ENCODE measurements around the gene ADAM33.
A peak's percentile ranks its signal among the peaks of the same experiment; 100 is the strongest.

Gene ADAM33

DNA sequence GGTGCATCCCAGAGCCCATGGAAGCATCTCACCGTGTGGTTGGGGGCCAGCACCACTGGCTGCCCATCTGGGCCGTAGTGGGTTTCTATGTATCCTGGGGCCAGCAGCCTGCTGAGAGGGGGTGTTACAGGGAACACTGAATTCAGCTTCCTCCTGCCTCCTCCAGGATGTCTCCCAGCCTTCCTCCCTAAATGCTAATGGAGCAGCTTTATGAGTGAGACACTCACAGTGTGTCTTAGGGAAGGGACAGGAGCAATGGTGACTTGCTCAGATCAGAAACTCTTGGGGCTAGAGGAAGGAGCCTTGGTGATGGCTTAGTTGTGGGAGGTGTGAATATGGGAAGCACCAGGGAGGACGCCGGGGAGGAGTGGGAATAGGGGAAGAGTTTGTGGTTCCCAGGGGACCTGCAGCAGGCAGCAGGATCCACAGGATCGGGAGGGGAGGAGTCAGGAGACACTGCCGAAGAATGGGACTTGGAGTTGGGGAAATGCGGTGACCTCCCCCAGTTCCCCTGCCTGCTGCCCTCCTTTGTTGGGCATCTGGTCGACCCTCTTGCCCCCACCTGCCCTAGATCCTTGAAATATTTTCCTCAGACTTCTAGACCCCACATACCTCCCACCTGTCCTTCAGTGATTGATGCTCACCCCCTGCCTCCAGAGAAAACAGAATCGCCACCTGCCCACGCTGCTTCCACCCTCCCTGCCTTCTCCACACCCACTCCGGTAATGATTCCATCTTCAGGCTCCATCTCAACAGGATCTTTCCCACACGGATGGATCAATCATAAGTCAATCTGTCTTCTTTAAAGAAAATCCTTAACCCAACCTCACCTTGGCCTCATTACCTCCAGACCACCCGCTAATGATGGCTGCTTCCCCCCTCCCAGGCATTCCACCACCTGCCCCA lies 6.6 kb downstream of the ADAM33 start:
- no peak for DNase-seq
- Mint-ChIP-seq H3K27ac (no peak overlapping the region), H3K36me3 (ENCODE audit: low read depth) (no peaks in the 10 kb centered on the region), H3K27me3 (ENCODE audit: low read depth, poor library complexity) (peaks cover 63% of the 10 kb centered on the region), H3K9me3 (no peaks in the 10 kb centered on the region), H3K4me1 (peaks cover 41% of the 10 kb centered on the region), H3K4me3 (peak overlapping the region; percentile 5)
- TF ChIP-seq, protein P1, sequence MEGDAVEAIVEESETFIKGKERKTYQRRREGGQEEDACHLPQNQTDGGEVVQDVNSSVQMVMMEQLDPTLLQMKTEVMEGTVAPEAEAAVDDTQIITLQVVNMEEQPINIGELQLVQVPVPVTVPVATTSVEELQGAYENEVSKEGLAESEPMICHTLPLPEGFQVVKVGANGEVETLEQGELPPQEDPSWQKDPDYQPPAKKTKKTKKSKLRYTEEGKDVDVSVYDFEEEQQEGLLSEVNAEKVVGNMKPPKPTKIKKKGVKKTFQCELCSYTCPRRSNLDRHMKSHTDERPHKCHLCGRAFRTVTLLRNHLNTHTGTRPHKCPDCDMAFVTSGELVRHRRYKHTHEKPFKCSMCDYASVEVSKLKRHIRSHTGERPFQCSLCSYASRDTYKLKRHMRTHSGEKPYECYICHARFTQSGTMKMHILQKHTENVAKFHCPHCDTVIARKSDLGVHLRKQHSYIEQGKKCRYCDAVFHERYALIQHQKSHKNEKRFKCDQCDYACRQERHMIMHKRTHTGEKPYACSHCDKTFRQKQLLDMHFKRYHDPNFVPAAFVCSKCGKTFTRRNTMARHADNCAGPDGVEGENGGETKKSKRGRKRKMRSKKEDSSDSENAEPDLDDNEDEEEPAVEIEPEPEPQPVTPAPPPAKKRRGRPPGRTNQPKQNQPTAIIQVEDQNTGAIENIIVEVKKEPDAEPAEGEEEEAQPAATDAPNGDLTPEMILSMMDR (IDR thresholded peaks at IDR 0.05): no peak

DNA sequence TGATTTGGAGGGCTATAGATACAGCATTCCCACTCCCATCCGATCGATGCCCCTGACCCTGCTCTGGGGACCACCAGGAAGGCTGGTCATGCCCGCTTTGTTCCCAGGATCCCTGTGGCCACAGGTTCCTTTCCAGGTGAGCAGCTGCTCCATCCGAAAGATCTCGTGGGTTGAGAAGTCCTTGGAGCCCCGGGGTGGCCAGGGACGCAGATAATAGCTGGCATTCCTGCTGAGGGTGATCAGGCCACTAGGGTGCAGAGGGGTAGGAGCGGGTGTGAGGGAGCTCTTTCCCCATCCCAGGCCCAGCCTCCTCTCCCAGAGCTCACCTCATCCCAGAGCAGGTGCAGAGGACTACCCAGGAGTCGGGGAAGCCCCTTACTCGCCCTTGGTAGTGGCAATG lies 7.4 kb downstream of the ADAM33 start:
- Mint-ChIP-seq H3K27me3 (ENCODE audit: low read depth, poor library complexity) (peaks cover 63% of the 10 kb centered on the region), H3K4me3 (no peak overlapping the region), H3K9me3 (no peaks in the 10 kb centered on the region), H3K36me3 (ENCODE audit: low read depth) (no peaks in the 10 kb centered on the region), H3K4me1 (peaks cover 41% of the 10 kb centered on the region), H3K27ac (no peak overlapping the region)
- TF ChIP-seq, protein P1 (IDR thresholded peaks at IDR 0.05): no peak
- no peak for DNase-seq

DNA sequence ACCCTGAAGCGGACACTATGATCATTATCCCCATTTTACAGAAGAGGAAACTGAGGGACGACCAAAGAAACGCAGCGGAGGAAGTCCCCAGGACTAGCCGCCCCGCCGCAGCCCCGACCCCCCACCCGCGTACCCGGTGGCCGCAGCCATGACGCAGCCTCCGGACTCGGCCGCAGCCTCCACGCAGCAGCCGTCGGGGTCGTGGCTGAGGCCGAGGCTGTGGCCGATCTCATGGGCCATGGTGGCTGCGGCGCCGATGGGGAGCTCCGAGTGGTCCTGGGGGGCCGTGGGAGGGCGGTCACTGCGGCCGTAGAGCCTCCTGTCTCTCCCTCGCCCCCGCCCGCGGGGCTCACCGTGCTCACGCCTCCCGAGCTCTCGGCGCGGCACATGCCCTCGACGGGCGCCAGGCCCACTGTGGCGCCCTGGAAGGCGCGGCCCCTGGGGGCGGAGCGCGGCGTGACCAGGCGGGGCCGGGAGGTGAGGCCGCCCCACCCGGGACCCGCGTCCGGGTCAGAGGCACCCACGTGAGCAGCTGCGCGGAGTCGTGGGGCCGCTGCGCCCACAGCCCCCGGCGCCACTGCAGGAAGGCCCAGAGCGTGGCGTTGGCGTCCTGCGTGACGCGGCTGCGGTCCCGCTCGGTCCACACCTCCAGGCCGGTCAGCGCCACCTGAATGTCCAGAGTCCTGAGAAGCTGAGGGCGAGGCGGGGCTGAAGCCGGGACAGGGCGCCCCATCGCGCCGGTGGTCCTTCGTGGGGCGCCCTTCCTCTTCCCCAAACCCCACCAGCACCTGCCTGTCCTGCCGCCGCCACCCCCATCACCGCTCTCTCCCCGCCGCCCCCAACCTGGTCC lies 8.4 kb downstream of the ADAM33 start:
- TF ChIP-seq, protein P1 (IDR thresholded peaks at IDR 0.05): no peak
- no peak overlapping the region for H3K4me3 Mint-ChIP-seq
- DNase-seq: no peak
- H3K36me3 Mint-ChIP-seq (ENCODE audit: low read depth): no peaks in the 10 kb centered on the region
- peaks cover 68% of the 10 kb centered on the region for H3K27me3 Mint-ChIP-seq (ENCODE audit: low read depth, poor library complexity)
- H3K9me3 Mint-ChIP-seq: no peaks in the 10 kb centered on the region
- no peak overlapping the region for H3K27ac Mint-ChIP-seq
- H3K4me1 Mint-ChIP-seq: peaks cover 41% of the 10 kb centered on the region

DNA sequence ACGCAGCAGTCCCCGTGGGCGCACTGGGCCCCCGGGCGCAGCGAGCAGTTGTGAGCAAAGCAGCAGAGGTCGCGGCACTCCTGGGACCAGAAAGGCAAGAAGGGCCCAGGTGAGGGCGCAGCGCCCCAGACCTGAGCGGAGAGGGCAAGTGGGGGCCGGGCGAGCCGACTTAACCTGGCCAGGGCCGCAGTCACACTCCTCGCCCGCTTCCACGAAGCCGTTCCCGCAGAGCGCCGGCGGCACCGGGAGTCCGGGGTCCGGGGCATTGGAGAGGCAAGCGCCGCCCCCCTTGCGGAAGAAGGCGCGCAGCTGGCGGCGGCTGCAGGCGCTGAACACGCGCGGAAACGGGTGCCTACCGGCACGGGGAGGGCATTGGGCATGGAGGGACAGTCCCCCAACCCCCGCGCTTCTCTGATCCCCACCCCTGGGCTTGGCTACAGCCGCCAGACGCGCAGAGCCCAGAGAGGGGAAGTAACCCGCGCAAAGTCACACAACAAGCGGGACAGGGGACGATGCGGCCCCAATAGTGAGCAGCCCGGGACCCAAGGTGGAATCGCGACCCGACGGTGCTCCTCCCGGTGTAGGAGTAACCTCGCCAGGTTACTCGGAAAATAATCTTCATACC lies 9.2 kb downstream of the ADAM33 start:
- Mint-ChIP-seq H3K27me3 (ENCODE audit: low read depth, poor library complexity) (peaks cover 67% of the 10 kb centered on the region), H3K4me3 (peak overlapping the region; percentile 34), H3K9me3 (no peaks in the 10 kb centered on the region), H3K36me3 (ENCODE audit: low read depth) (no peaks in the 10 kb centered on the region), H3K4me1 (peaks cover 40% of the 10 kb centered on the region), H3K27ac (no peak overlapping the region)
- DNase-seq: no peak
- TF ChIP-seq, protein P1 (IDR thresholded peaks at IDR 0.05): no peak

DNA sequence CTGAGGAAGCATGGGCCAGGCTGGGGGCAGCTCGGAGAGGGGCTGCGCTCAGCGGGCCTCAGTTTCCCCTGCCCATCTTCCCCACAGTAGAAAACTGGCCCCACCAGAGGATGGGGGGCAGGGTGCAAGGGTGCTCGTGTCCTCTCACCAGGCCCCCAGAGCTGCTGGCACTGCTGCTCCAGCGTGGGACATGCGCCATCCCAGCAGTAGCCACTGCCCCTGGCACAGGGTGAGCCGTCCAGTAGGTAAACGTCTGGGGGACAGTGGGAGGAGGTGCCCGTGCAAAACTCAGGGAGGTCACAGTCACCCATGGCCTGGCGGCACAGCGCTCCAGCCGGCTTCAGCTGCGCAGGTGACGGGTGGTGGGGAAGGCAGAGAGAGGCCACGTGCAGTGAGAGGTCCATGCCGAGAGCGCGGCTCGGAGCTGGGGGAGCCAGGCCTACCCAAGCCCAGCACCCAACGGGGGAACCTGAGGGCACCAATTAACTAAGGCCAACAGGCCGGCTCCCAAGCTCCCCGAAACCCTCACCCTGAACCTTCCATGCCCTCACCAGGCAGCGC lies 9.7 kb downstream of the ADAM33 start:
- Mint-ChIP-seq H3K4me3 (peak overlapping the region; percentile 34), H3K27me3 (ENCODE audit: low read depth, poor library complexity) (peaks cover 64% of the 10 kb centered on the region), H3K27ac (no peak overlapping the region), H3K9me3 (no peaks in the 10 kb centered on the region), H3K4me1 (peaks cover 37% of the 10 kb centered on the region), H3K36me3 (ENCODE audit: low read depth) (no peaks in the 10 kb centered on the region)
- TF ChIP-seq, protein P1 (IDR thresholded peaks at IDR 0.05): no peak
- no peak for DNase-seq
